Fibroblast of pulmonary artery (primary cell): ENCODE measurements around the gene CHD9.
A peak's percentile ranks its signal among the peaks of the same experiment; 100 is the strongest.

ENCODE experiments used
- DNase-seq: peaks from one replicate; pipeline ENCODE4 v3.0.0-alpha.2; 2010; ENCODE audit warnings: low read depth
- H3K4me3 ChIP-seq: replicated peaks from 2 replicates; pipeline ENCODE4 v1.5.1; 2011; ENCODE audit warnings: low read depth, mild to moderate bottlenecking, control low read depth, low read length, moderate library complexity
- TF ChIP-seq, protein P1 (sequence below): IDR thresholded peaks from 2 replicates; pipeline ENCODE4 v1.5.1; 2011; ENCODE audit warnings: mild to moderate bottlenecking, control low read depth, low read length, inconsistent platforms; ENCODE audit errors: missing control alignments

CHD9 gene

DNA sequence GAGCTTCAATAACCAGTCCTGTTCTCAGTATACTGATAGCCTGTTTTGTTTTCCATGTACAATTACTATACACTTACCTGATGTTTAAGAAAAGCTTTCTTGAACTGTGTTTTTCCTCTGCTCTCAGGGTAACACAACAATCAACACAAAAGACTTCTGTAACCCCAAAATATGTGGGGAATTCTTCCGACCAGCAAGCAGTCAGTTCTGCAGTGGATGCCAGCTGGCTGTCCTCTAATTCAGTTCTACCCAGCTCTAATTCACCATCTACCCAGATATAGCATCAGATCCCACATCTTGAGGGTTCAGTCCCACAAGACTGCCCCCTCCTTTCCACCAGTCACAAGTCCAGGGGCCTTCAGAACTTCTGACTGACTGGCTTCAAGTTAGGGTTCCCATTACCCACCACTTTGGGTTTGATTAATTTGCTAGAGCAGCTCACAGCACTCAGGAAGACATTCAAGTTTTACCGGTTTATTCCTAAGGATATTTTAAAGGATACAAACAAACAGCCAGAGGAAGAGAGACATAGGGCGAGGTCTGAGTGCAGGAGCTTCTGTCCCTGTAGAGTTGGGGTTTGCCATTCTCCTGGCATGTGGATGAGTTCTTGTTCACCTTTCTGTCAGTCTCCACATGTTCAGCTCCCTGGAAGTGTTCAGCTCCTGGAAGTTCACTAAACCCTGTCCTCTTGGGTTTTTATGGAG, 178.2 kb downstream of the CHD9 start:
- no peak for DNase-seq
- H3K4me3 ChIP-seq: no peak overlapping the region
- TF ChIP-seq, protein P1, sequence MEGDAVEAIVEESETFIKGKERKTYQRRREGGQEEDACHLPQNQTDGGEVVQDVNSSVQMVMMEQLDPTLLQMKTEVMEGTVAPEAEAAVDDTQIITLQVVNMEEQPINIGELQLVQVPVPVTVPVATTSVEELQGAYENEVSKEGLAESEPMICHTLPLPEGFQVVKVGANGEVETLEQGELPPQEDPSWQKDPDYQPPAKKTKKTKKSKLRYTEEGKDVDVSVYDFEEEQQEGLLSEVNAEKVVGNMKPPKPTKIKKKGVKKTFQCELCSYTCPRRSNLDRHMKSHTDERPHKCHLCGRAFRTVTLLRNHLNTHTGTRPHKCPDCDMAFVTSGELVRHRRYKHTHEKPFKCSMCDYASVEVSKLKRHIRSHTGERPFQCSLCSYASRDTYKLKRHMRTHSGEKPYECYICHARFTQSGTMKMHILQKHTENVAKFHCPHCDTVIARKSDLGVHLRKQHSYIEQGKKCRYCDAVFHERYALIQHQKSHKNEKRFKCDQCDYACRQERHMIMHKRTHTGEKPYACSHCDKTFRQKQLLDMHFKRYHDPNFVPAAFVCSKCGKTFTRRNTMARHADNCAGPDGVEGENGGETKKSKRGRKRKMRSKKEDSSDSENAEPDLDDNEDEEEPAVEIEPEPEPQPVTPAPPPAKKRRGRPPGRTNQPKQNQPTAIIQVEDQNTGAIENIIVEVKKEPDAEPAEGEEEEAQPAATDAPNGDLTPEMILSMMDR: no peak

DNA sequence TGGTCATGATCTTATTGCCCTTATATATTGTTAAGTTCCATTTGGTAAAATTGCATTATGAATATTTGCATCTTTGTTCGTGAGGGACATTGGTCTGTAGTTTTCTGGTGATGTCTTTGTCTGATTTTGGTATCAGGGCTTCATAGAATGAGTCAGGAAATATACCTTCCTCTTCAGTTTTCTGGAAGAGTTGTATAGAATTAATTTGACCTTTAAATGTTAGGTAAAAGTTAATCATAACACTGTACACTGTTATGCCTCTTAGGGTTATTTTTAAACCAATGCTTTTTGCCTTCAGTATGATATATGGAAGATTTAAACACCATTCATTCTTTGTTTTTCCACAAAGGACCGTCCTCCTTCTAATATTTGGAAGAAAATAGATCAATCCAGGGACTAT, 180.0 kb downstream of the CHD9 start:
- no peak overlapping the region for H3K4me3 ChIP-seq
- DNase-seq: no peak
- TF ChIP-seq, protein P1: no peak

DNA sequence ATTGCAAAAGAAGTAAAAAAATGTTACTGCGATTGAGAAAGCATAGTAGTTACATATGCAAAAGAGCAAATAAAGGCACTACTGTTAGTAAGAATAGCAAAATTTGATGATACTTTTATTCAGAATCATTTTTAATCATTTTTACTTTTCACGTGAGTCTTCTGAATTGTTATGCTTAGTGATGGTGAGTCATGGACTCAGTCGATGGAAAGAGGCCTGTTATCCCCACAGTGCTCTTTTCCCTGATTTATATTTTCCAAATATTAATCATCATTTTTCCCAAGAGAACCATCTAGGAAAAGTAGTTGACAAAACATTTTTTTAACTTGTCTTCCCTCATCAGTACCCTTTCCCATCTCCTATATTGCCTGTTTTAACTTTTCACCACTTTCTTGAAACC, 181.1 kb downstream of the CHD9 start:
- no peak overlapping the region for H3K4me3 ChIP-seq
- TF ChIP-seq, protein P1: no peak
- DNase-seq: peak; percentile 16

DNA sequence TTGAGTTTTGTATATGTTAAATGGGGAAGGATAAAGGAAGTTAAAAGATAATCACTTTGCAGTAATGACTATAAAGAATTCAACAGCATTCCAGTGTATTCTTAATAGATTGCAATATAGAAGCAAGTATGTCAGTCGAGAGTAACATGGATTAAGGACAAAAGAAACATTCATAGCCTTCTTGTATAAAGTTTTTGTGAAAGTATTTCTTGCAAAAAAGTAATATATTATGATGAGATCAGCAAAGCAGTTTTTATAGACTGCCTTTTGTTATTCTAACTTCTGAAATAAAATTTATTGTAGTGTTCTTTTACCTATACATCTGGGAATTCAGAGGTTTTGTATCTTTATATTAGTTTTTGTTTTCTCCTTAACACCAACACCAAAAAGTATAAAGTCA, 194.5 kb downstream of the CHD9 start:
- no peak overlapping the region for H3K4me3 ChIP-seq
- DNase-seq: no peak
- TF ChIP-seq, protein P1: no peak

DNA sequence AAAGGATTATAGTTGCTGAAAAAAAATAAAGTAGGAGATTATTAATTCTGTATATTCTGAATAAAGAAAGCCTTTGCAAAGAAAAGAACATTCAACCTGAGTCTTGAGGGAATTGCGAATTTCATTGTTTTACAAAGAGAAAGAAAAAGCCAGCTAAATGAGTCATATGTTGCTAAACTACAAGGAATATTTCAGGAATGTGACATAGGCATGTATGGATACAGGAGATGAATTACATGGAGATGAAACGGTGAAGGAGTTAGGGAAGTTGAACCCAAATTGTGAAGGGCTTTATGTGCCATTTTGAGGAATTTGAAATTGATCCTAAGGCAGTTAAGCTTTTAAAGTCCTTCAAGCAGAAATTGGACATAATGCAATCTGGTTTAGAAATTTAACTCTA, 202.2 kb downstream of the CHD9 start:
- H3K4me3 ChIP-seq: no peak overlapping the region
- TF ChIP-seq, protein P1: no peak
- DNase-seq: peak; percentile 76

DNA sequence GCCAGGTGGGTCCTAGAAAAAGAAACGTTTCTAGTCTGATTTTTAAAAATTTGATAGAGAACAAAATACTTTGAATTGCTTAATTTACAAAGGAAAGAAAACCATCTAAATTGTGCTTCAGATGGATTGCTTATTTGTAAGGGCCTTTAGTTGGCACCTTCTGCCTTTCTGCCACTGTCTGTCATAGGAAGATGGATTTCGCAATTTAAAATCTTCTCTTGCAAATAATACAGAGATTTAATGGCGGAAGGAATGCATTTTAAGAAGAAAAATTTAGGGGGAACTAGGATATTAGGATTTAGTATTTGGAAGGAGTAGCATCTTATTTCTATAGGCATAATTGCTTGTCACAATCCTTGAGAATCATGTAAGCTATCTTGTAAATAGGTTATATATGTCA, 204.0 kb downstream of the CHD9 start:
- TF ChIP-seq, protein P1: no peak
- no peak overlapping the region for H3K4me3 ChIP-seq
- no peak for DNase-seq

DNA sequence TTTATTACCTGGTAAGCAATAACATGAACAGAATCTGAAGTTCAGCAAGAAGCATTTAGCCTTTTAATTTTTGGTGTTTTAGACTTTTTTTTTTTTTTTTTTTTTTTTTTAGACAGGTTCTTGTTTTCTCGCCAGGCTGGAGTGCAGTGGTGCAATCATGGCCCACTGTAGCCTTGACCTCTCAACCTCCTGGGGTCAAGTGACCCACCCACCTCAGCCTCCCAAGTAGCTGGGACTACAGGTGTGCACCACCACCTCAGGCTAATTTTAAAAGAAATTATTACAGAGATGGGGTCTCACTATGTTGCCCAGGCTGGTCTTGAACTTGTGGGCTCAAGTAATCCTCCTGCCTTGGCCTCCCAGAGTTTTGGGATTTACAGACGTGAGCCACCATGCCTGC, 206.5 kb downstream of the CHD9 start:
- TF ChIP-seq, protein P1: no peak
- DNase-seq: no peak
- H3K4me3 ChIP-seq: no peak overlapping the region
